Neuronal stem cell (in vitro differentiated cells): ENCODE data around the gene KCNJ5.

ENCODE experiments used
- DNase-seq: peaks from one replicate; pipeline ENCODE4 v3.0.0-alpha.2; 2013; ENCODE audit warnings: low spot score
- H2AFZ ChIP-seq: one replicate; pipeline ENCODE4 v1.6.1; 2013; ENCODE audit warnings: mild to moderate bottlenecking, low read length, inconsistent platforms
- H2AK5ac ChIP-seq: 2 replicates; pipeline ENCODE4 v1.6.1; 2013; ENCODE audit warnings: low read depth, mild to moderate bottlenecking, inconsistent platforms, low read length, moderate library complexity, mixed read lengths
- H2BK120ac ChIP-seq: 2 replicates; pipeline ENCODE4 v1.6.1; 2013; ENCODE audit warnings: low read depth, mild to moderate bottlenecking, inconsistent platforms, low read length, moderate library complexity, mixed read lengths
- H2BK12ac ChIP-seq: one replicate; pipeline ENCODE4 v1.6.1; 2013; ENCODE audit warnings: low read length, inconsistent platforms
- H2BK15ac ChIP-seq: 2 replicates; pipeline ENCODE4 v1.6.1; 2013; ENCODE audit warnings: mild to moderate bottlenecking, low read length, inconsistent platforms, mixed read lengths
- H2BK5ac ChIP-seq: one replicate; pipeline ENCODE4 v1.6.1; 2013; ENCODE audit warnings: inconsistent platforms, mild to moderate bottlenecking, low read length, moderate library complexity
- H3K14ac ChIP-seq: one replicate; pipeline ENCODE4 v1.6.1; 2013; ENCODE audit warnings: low read length, inconsistent platforms
- H3K18ac ChIP-seq: 2 replicates; pipeline ENCODE4 v1.6.1; 2013; ENCODE audit warnings: low read length, inconsistent platforms
- H3K23ac ChIP-seq: 2 replicates; pipeline ENCODE4 v1.6.1; 2013; ENCODE audit warnings: low read depth, mild to moderate bottlenecking, mixed read lengths, low read length, inconsistent platforms; ENCODE audit not compliant: poor library complexity
- H3K27ac ChIP-seq: replicated peaks from 3 replicates; pipeline ENCODE4 v1.5.1; 2013; ENCODE audit warnings: low read length, inconsistent platforms
- H3K27me3 ChIP-seq, 3 experiments: 2 replicates each; pipeline ENCODE4 v1.6.1; 2013; ENCODE audit warnings: low read length in 3 of 3, mild to moderate bottlenecking in 2 of 3, inconsistent platforms in 1 of 3, low read depth in 1 of 3, mixed read lengths in 1 of 3, moderate library complexity in 1 of 3; ENCODE audit not compliant: control insufficient read depth in 3 of 3, insufficient read depth in 3 of 3
- H3K36me3 ChIP-seq, 2 donors: replicated peaks in 1 of 2; 2 replicates each; pipeline ENCODE4 v1.6.1; 2013; ENCODE audit warnings: low read length in 2 of 2; ENCODE audit not compliant: control insufficient read depth in 2 of 2, insufficient read depth in 2 of 2
- H3K4ac ChIP-seq: 2 replicates; pipeline ENCODE4 v1.6.1; 2013; ENCODE audit warnings: inconsistent platforms, mild to moderate bottlenecking, low read length, moderate library complexity
- H3K4me1 ChIP-seq, 2 donors: 1 replicate in 1 of 2; 2 replicates in 1 of 2; pipeline ENCODE4 v1.6.1; 2013; ENCODE audit warnings: low read length in 2 of 2, low read depth in 1 of 2; ENCODE audit not compliant: control insufficient read depth in 2 of 2, insufficient read depth in 1 of 2
- H3K4me2 ChIP-seq: one replicate; pipeline ENCODE4 v1.6.1; 2013; ENCODE audit warnings: mild to moderate bottlenecking, low read length, inconsistent platforms; ENCODE audit not compliant: insufficient read depth, poor library complexity, severe bottlenecking
- H3K4me3 ChIP-seq, 2 donors: 2 replicates each; pipeline ENCODE4 v1.5.1; 2013; ENCODE audit warnings: low read length in 2 of 2, mild to moderate bottlenecking in 2 of 2, inconsistent platforms in 1 of 2, moderate library complexity in 1 of 2
- H3K79me1 ChIP-seq: one replicate; pipeline ENCODE4 v1.6.1; 2013; ENCODE audit warnings: low read depth, mild to moderate bottlenecking, inconsistent platforms, low read length, moderate library complexity
- H3K9ac ChIP-seq: one replicate; pipeline ENCODE4 v1.6.1; 2013; ENCODE audit warnings: mild to moderate bottlenecking, low read depth, low read length, inconsistent platforms; ENCODE audit not compliant: poor library complexity
- H3K9me3 ChIP-seq, 2 donors: replicated peaks in 1 of 2; 2 replicates each; pipeline versions ENCODE3 to v1.6.1; 2013; ENCODE audit warnings: low read length in 2 of 2, mild to moderate bottlenecking in 2 of 2, inconsistent platforms in 1 of 2, low read depth in 1 of 2, mixed read lengths in 1 of 2, moderate library complexity in 1 of 2; ENCODE audit not compliant: control insufficient read depth in 2 of 2, insufficient read depth in 1 of 2
- H4K8ac ChIP-seq: one replicate; pipeline ENCODE4 v1.6.1; 2013; ENCODE audit warnings: low read depth, mild to moderate bottlenecking, inconsistent platforms, low read length, moderate library complexity
- H4K91ac ChIP-seq: one replicate; pipeline ENCODE4 v1.6.1; 2013; ENCODE audit warnings: low read length, low read depth, mild to moderate bottlenecking, inconsistent platforms; ENCODE audit not compliant: poor library complexity
- WGBS, 2 donors: extraction: QIAGEN DNeasy Blood & Tissue Kit; methylation state at CpG; one replicate each; pipeline ENCODE4 v1.1.7; 2013; ENCODE audit warnings: missing lambda C conversion rate in 2 of 2, mixed read lengths in 1 of 2; ENCODE audit not compliant: insufficient read length in 2 of 2, insufficient replicate concordance in 1 of 2; ENCODE audit errors: extremely low coverage in 2 of 2; 5-methylcytosine and 5-hydroxymethylcytosine counted together

Gene KCNJ5

DNA sequence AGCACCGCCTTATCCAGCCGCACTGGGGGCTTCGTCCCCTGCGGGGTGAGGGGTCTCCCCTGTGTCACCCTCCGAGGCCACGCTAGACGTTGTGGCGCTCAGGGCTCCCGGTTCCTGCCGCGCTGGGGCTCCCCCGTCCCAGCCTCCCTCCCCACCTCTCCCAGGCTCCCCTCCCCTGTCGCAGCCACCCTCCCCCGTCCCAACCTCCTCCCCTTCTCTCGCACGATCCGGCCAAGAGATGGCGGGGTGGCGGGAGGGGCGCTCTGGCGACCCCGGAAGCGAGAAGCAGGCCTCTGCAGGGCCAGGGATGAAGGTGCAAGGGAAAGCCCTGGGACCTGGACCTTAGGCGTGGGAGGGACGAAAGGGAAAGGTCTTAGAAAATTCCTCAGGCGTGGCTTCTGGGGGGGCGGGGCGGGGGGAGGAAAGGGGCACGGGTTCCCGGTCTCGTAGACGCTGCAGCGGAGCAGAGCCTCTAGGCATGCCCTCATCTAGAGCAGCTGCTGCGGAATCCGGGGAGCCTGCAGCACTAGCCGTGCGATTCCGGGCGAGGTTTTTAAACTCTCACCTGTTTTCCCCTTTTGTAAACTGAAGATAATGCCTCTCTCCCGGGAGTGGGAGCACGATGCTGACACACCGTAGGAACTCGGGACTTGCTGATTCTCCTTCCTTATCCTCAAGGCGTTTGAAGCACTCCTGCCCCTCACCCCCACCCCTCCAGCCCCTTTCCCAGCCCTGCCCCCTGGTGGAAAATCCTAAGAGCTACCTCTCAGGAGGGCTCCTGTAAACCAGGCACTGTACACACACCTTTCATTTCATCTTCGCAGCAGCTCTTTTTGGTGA is 14.4 kb downstream of the KCNJ5 start:
- Histone ChIP-seq H2BK120ac (no peak overlapping the region), H2BK15ac (peak overlapping the region; percentile 58), H3K23ac (no peak overlapping the region), H2AFZ (peak overlapping the region; percentile 55), H3K4me3 (peak overlapping the region; percentile 5 to 80), H3K18ac (peak overlapping the region; percentile 85), H3K79me1 (no peaks in the 10 kb centered on the region), H3K36me3 (no peaks in the 10 kb centered on the region), H4K8ac (no peak overlapping the region), H3K9me3 (peaks cover 3 to 8% of the 10 kb centered on the region in 2 donors), H3K4me2 (peak overlapping the region; percentile 68), H3K4ac (no peak overlapping the region), H3K9ac (peak overlapping the region; percentile 60), H3K27me3 (peaks cover 22 to 55% (median 50%) of the 10 kb centered on the region in 3 experiments), H3K4me1 (peaks cover 8 to 16% of the 10 kb centered on the region in 2 donors), H2BK5ac (no peak overlapping the region), H2AK5ac (no peak overlapping the region), H4K91ac (no peak overlapping the region), H3K27ac (no peak overlapping the region), H3K14ac (no peak overlapping the region), H2BK12ac (no peak overlapping the region)
- no peak for DNase-seq
- WGBS, 2 donors = no CpG with 5 or more reads among the region's 45 CpGs

DNA sequence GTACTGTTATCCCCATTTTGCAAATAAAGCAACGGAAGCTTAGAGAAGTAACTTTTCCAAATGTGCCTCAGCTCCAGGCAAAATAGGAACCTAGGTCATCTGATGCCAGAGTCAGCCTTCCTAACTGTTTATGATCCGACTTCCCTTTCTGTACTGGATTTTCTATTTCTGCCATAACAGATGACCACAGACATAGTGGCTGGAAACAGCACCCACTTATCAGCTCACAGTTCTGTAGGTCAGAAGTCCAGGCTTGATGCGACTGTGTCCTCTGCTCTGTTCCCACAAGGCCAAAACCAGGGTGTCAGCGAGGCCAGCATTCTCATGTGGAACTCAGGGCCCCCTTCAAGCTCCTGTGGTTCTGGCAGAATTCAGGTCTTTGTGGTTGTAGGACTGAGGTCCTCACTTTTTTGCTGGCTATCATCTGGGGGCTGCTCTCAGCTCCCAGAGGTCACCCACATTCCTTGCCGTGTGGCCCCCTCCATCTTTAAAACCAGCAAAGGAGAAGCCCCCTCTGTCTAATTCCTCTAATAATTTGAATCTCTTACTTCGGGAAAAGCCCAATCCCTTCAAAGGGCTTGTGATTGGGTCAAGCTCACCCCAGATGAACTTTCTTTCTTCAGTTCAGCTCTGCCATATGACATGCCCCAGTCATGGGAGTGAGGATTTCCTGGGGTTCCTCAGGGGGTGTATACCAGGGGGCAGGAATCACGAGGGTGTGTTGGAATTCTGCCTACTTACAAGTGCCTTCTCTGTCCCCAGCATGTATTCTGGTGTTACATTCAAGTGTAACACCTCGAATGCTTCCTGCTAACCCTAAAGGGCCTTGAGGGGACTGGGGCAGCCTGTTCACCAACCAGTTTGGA is 15.3 kb downstream of the KCNJ5 start:
- no peak for DNase-seq
- no peak overlapping the region for H3K23ac ChIP-seq
- H3K4me1 ChIP-seq = peaks cover 5 to 15% of the 10 kb centered on the region in 2 donors
- H4K91ac ChIP-seq = no peak overlapping the region
- H2BK12ac ChIP-seq = no peak overlapping the region
- no peak overlapping the region for H3K27ac ChIP-seq
- peaks cover 22 to 48% (median 44%) of the 10 kb centered on the region in 3 experiments for H3K27me3 ChIP-seq
- H3K9me3 ChIP-seq = peaks cover 3 to 11% of the 10 kb centered on the region in 2 donors
- no peak overlapping the region for H3K9ac ChIP-seq
- H3K79me1 ChIP-seq = no peaks in the 10 kb centered on the region
- H2AFZ ChIP-seq = no peak overlapping the region
- no CpG with 5 or more reads among the region's 8 CpGs for WGBS, 2 donors
- H3K4me3 ChIP-seq = no peak overlapping the region
- no peaks in the 10 kb centered on the region for H3K36me3 ChIP-seq
- H2BK5ac ChIP-seq = no peak overlapping the region
- no peak overlapping the region for H2BK120ac ChIP-seq
- no peak overlapping the region for H2AK5ac ChIP-seq
- H3K18ac ChIP-seq = no peak overlapping the region
- no peak overlapping the region for H4K8ac ChIP-seq
- no peak overlapping the region for H3K4ac ChIP-seq
- H3K4me2 ChIP-seq = no peak overlapping the region
- H2BK15ac ChIP-seq = no peak overlapping the region
- H3K14ac ChIP-seq = no peak overlapping the region

DNA sequence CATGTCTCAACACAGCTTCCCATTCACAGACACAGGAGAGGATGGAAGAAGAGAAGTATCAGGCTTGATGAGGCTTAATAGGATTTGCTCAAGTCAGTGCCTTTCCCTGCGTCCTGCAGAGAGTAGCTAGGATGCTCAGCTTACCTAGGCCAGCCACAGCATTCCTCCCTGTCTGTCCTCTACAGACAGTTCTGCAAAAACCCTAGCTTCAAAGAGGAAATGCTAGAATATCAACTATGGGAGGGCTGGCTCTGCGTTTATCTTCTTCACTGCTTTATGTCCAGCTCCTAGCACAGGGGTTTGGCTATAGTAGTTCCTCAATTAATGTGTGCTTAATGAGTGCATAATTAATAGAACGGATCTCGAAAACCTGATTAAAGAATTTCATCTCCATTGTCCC is 16.4 kb downstream of the KCNJ5 start:
- Histone ChIP-seq H2AK5ac (no peak overlapping the region), H2BK120ac (no peak overlapping the region), H3K18ac (no peak overlapping the region), H4K8ac (no peak overlapping the region), H3K9ac (no peak overlapping the region), H3K23ac (no peak overlapping the region), H3K27me3 (peaks cover 14 to 37% (median 32%) of the 10 kb centered on the region in 3 experiments), H3K27ac (no peak overlapping the region), H3K9me3 (peaks cover 3 to 14% of the 10 kb centered on the region in 2 donors), H2BK5ac (no peak overlapping the region), H2AFZ (no peak overlapping the region), H3K4me1 (peaks cover 2 to 5% of the 10 kb centered on the region in 2 donors), H3K36me3 (no peaks in the 10 kb centered on the region), H4K91ac (no peak overlapping the region), H3K4ac (no peak overlapping the region), H3K4me3 (no peak overlapping the region), H3K4me2 (no peak overlapping the region), H3K14ac (no peak overlapping the region), H3K79me1 (no peaks in the 10 kb centered on the region), H2BK15ac (no peak overlapping the region), H2BK12ac (no peak overlapping the region)
- no peak for DNase-seq
- WGBS, 2 donors = no CpG with 5 or more reads among the region's 4 CpGs
